ENCODE results near the gene SCRN1.

SCRN1 gene

DNA sequence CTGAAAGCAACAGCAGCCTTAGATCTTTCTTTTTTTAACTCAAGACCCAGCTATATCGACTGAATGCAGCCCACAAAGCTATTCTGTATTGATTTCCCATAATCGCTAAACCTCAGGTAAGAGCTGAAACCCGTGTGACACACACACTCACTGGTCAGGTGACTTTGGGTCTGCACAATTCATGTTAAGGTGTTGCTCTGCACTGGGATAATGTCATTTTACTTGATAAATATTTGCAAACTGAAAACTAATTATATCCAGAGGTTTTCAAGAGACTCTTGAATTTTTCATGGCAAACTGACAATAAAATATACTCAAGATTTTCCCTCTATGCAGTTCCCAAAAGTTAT lies 33.1 kb downstream of the SCRN1 start:
- TF ChIP-seq, protein P1, sequence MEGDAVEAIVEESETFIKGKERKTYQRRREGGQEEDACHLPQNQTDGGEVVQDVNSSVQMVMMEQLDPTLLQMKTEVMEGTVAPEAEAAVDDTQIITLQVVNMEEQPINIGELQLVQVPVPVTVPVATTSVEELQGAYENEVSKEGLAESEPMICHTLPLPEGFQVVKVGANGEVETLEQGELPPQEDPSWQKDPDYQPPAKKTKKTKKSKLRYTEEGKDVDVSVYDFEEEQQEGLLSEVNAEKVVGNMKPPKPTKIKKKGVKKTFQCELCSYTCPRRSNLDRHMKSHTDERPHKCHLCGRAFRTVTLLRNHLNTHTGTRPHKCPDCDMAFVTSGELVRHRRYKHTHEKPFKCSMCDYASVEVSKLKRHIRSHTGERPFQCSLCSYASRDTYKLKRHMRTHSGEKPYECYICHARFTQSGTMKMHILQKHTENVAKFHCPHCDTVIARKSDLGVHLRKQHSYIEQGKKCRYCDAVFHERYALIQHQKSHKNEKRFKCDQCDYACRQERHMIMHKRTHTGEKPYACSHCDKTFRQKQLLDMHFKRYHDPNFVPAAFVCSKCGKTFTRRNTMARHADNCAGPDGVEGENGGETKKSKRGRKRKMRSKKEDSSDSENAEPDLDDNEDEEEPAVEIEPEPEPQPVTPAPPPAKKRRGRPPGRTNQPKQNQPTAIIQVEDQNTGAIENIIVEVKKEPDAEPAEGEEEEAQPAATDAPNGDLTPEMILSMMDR (conservative IDR thresholded peaks at IDR 0.05), result no peak
- H3K27ac ChIP-seq, result no peak overlapping the region

DNA sequence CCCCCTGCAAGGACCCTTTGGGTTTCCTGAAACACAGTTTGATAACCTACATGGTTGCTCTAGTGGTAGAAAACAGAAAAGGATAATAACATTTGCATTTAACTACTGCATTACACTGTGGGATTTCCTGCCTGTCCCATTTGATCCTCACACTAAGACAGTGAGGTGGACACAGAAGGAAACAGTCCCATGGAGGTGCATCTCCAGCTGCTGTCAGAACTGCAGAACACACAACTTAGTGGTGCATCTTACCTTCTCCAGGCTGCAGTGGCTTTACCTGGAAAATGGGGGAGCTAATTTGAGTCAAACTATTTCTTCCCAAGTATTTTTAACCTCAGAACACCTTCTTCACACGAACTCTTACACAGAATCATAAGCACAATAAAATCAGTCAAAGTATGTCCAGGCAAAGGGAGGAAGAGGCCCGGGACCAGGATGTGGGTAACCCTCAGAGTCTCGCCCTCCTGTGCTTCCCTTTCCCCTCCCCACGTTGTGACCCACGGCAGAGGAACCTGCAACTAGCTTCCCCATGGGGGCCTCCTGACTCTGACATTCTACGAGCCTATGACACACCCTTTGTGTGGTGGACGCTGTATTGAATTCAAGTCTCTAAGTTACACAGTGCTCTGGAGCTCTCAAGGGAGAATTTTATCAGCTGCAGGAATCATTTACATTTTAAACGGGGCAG lies 33.7 kb downstream of the SCRN1 start:
- H3K27ac ChIP-seq, result no peak overlapping the region
- TF ChIP-seq, protein P1 (conservative IDR thresholded peaks at IDR 0.05), result no peak

DNA sequence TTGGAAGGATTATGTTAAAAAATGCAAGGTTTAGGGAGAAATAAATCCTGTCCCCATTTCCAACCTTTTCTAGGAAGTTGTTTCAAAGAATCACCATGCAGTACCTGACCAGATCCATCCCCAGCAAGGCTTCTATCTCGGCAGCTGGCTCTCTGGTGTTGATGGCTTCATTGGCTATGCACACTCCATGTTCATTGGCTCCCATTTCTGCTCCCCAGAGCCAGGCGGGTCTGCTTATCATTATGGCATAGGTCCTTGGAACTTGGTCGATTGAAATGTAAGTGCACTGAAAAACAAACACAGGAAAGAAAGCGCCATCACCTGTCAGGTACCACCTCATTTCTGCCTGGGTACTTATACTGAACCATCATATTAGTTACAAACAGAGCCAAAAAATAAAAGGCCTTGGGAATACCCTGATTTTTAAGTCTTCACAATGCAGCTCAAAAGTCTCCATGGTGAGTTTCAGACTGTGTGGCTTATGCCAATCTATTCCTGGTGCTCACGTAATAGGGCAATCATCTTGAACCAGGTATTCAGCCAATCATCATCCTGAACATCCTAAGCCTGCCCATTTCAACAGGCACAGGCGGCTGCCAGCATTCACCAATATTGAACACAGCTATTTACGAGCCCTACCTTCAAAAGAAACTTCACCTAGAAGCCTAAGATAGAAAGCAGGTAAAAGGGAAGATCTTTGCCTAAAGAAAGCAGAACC lies 34.4 kb downstream of the SCRN1 start:
- TF ChIP-seq, protein P1 (conservative IDR thresholded peaks at IDR 0.05), result no peak
- no peak overlapping the region for H3K27ac ChIP-seq

DNA sequence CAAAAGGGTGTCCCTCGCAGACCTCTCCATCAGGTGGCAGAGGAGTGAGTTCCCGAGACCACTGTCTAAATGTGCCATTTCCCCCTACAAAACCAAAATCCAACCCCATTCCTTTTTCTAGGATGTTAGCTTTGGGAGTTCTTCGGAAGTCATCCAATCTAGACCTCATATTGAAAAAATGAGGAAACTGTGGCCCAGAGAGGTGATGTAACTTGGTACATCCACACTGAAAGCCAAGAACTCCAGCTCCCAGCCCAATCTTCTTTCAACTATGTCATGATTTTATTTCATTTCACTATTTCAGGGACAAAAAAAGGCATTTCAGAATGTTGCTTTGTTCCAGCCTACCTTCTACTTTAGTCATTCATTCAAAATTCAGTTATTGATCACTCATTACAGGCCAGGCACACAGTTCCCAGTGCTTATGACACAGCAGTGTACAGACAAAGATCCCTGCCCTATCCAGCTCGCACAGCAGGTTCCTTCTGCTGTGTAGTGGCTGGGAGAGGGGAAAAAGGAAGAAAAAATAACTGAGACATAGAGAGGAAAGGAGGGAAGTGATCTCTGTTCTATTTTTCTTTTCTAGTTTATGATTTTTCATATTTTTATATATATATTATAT lies 35.8 kb downstream of the SCRN1 start:
- H3K27ac ChIP-seq, result no peak overlapping the region
- TF ChIP-seq, protein P1 (conservative IDR thresholded peaks at IDR 0.05), result no peak

DNA sequence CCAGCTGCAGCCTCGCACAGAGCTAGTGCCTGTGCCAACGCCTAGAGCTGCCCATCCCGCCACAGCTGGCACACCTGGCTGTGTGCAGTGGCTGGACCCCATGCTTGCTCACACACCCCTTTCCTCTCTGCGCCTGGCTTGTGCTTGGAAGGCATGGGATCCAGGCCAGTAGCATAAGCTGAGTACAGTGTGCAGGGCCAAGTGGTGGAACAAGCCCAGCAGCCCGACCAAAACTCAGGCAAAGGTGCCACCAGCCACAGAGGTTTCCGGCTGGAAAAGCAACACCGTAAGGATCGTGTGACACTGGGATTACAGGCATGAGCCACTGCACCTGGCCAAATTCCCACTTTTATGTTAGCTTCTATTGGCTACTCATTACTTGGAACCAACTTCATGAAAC lies 38.4 kb downstream of the SCRN1 start:
- no peak overlapping the region for H3K27ac ChIP-seq
- TF ChIP-seq, protein P1 (conservative IDR thresholded peaks at IDR 0.05), result no peak

DNA sequence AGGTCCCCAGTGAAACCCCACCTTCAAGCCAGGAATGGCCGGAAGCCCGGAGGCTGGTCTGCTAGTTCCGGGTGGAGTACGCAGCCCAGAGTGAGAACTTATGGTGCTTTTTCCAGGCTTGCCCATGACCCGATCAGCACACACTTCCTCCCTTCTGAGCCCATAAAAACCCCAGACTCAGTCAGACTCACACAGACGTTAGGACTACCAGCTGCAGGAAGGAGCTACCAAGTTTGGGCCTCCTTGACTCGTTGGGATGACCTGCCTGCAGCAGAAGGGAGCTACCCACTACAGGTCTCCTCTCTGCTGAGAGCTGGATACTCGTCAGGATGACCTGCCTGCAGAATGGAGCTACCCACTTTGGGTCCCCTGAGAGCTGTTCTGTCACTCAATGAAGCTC lies 39.1 kb downstream of the SCRN1 start:
- no peak overlapping the region for H3K27ac ChIP-seq
- TF ChIP-seq, protein P1 (conservative IDR thresholded peaks at IDR 0.05), result no peak

DNA sequence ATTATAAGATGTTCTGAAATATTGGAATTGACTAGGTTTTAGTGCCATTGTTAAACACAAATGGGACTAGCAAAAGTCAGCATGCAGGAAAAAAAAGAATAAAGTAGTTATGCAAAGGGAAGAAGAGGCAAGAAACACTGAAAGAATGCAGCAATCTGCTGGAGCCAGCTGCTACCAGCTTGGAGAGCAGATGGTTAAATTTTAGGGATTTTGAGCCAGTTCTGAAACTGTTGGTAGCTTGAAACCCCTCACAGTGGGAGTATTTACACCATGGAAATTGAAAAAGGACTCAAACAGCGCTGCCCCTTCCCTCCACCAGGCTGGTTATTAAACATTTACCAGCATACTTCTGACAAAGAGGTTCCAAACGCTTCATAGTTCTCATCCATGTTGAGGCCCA lies 41.0 kb downstream of the SCRN1 start:
- TF ChIP-seq, protein P1 (conservative IDR thresholded peaks at IDR 0.05), result no peak
- H3K27ac ChIP-seq, result no peak overlapping the region

Measured in VCaP (cell line).